ENCODE data around the gene SUFU.

DNA sequence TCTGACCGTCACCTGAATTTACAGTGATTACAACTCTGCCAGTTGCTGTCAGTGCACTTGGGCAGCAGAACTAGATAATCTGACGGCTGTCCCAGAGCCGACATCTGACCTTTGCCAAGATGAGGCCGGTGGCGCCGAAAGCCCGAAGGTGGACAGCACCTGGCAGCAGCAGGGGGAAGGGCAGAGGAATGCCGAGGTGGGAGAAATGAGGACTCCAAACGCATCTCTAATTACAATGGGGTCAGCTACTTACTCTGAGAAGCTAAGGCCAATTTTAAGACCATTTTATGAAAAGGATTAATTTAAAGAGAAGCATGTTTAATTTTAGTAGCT lies 174.3 kb downstream of the SUFU start:
- TF ChIP-seq CTCF (conservative IDR thresholded peaks at IDR 0.05; ENCODE audit: low read depth in 2 of 2) = no peak
- no peak for TF ChIP-seq EZH2 (IDR thresholded peaks at IDR 0.05; ENCODE audit: low read depth, unreplicated experiment)
- TF ChIP-seq REST (IDR thresholded peaks at IDR 0.05; ENCODE audit: unreplicated experiment) = no peak
- TF ChIP-seq, protein P1, sequence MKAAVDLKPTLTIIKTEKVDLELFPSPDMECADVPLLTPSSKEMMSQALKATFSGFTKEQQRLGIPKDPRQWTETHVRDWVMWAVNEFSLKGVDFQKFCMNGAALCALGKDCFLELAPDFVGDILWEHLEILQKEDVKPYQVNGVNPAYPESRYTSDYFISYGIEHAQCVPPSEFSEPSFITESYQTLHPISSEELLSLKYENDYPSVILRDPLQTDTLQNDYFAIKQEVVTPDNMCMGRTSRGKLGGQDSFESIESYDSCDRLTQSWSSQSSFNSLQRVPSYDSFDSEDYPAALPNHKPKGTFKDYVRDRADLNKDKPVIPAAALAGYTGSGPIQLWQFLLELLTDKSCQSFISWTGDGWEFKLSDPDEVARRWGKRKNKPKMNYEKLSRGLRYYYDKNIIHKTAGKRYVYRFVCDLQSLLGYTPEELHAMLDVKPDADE (IDR thresholded peaks at IDR 0.05) = no peak
- TF ChIP-seq CREB1 (CRISPR knock-in tag; IDR thresholded peaks at IDR 0.05; ENCODE audit: low read depth) = no peak
- no peak for TF ChIP-seq EZH2phosphoT487 (IDR thresholded peaks at IDR 0.05; ENCODE audit: unreplicated experiment)
- TF ChIP-seq ZNF331 (CRISPR knock-in tag; IDR thresholded peaks at IDR 0.05; ENCODE audit: low read depth) = no peak
- no peak for TF ChIP-seq POLR2AphosphoS5 (IDR thresholded peaks at IDR 0.05; ENCODE audit: low read depth)
